ENCODE data around the gene PLPP6. TPM values are rescaled to one million over a fixed set of nuclear protein-coding genes. Genes with fewer than 3 reads are reported as not detected.

Gene PLPP6
- total and polyA plus RNA-seq, 2 of the 13 experiments (the other 11 are each of a cell fraction or from before 2014, with no cell fraction given), result 12.1 to 15.5 TPM

- TF ChIP-seq ZNF354B (CRISPR knock-in tag; IDR thresholded peaks at IDR 0.05) (no peak), SSRP1 (CRISPR knock-in tag; IDR thresholded peaks at IDR 0.05) (no peak), FOSL2 (CRISPR knock-in tag; IDR thresholded peaks at IDR 0.05) (no peak), HOMEZ (CRISPR knock-in tag; IDR thresholded peaks at IDR 0.05; ENCODE audit: low read depth) (no peak), ZNF335 (CRISPR knock-in tag; IDR thresholded peaks at IDR 0.05) (no peak), ZNF589 (CRISPR knock-in tag; conservative IDR thresholded peaks at IDR 0.05) (no peak), MYPOP (CRISPR knock-in tag; IDR thresholded peaks at IDR 0.05) (no peak)
- H3K36me3 ChIP-seq (replicated peaks in 1 of 2; ENCODE audit: control insufficient read depth in 1 of 2, insufficient read depth in 2 of 2, low read length in 2 of 2), result no peaks in the 10 kb centered on the region
- BruUV-seq (replicated peaks), result no TSS peak
- H3K27ac ChIP-seq (ENCODE audit: extremely low read length, insufficient read depth, low read length), result no peak overlapping the region
- H3K4me3 ChIP-seq (replicated peaks in 1 of 3; ENCODE audit: insufficient read depth in 1 of 3, low read depth in 2 of 3, low read length in 3 of 3), result no peak overlapping the region
- ATAC-seq, result no peak
- no peaks in the 10 kb centered on the region for H4K20me1 ChIP-seq (ENCODE audit: insufficient read depth, low read length)
- ChIA-PET CTCF (ENCODE audit: low intra/inter-chr PET ratio, low total read pairs) (no interaction called here), POLR2A (no interaction called here)
- peaks cover 12% of the 10 kb centered on the region for H3K79me2 ChIP-seq (ENCODE audit: insufficient read depth, low read length)
- DNase-seq (ENCODE audit: low spot score), result no peak
- intact Hi-C loops (cut with micrococcal nuclease; ENCODE audit: unreplicated experiment) (no loop called here), in situ Hi-C loops (cut with HindIII; ENCODE audit: extremely low pct_ligation_motif_present, low pct_unique_long_range_greater_than_20kb) (loop anchor here (5.0 kb wide), 1 partner anchor 65 kb away; no protein-coding TSS in a partner anchor)
- FAIRE-seq, result no peak
- H3K9ac ChIP-seq (ENCODE audit: insufficient read depth, low read depth, low read length), result no peak overlapping the region
- H3K9me3 ChIP-seq (ENCODE audit: low read length), result no peaks in the 10 kb centered on the region
- H3K4me1 ChIP-seq (ENCODE audit: insufficient read depth, low read length), result peaks cover 35% of the 10 kb centered on the region
- H3K27me3 ChIP-seq (ENCODE audit: control insufficient read depth in 1 of 2, insufficient read depth in 2 of 2, low read length in 2 of 2), result no peaks in the 10 kb centered on the region
- no peak overlapping the region for H2AFZ ChIP-seq (ENCODE audit: low read length)
- no peak overlapping the region for H3K4me2 ChIP-seq (ENCODE audit: low read depth, low read length)
- WGBS (ENCODE audit: low lambda C conversion rate), result 100% methylated on average over 1 of the region's 1 CpG
These were observed 5.6 kb downstream of the PLPP6 start for GRCh38 chr9:4667681-4668080.

- H3K4me2 ChIP-seq (ENCODE audit: low read depth, low read length), result no peak overlapping the region
- H3K79me2 ChIP-seq (ENCODE audit: insufficient read depth, low read length), result peaks cover 11% of the 10 kb centered on the region
- peaks cover 28% of the 10 kb centered on the region for H3K4me1 ChIP-seq (ENCODE audit: insufficient read depth, low read length)
- in situ Hi-C loops (cut with HindIII; ENCODE audit: extremely low pct_ligation_motif_present, low pct_unique_long_range_greater_than_20kb), result loop anchor here (5.0 kb wide), 1 partner anchor 64 kb away; no protein-coding TSS in a partner anchor
- DNase-seq (ENCODE audit: low spot score), result no peak
- 70% methylated on average over 2 of the region's 2 CpGs for WGBS (ENCODE audit: low lambda C conversion rate)
- intact Hi-C loops (cut with micrococcal nuclease; ENCODE audit: unreplicated experiment), result no loop called here
- POLR2A ChIA-PET, result no interaction called here
- H3K9ac ChIP-seq (ENCODE audit: insufficient read depth, low read depth, low read length), result no peak overlapping the region
- H3K27me3 ChIP-seq (ENCODE audit: control insufficient read depth in 1 of 2, insufficient read depth in 2 of 2, low read length in 2 of 2), result no peaks in the 10 kb centered on the region
- H3K9me3 ChIP-seq (ENCODE audit: low read length), result no peaks in the 10 kb centered on the region
- H3K27ac ChIP-seq (ENCODE audit: extremely low read length, insufficient read depth, low read length), result no peak overlapping the region
- H3K36me3 ChIP-seq (replicated peaks in 1 of 2; ENCODE audit: control insufficient read depth in 1 of 2, insufficient read depth in 2 of 2, low read length in 2 of 2), result no peaks in the 10 kb centered on the region
- CTCF ChIA-PET (ENCODE audit: low intra/inter-chr PET ratio, low total read pairs), result no interaction called here
- no peak overlapping the region for H3K4me3 ChIP-seq (replicated peaks in 1 of 3; ENCODE audit: insufficient read depth in 1 of 3, low read depth in 2 of 3, low read length in 3 of 3)
- no peak for FAIRE-seq
- ATAC-seq, result no peak
- H4K20me1 ChIP-seq (ENCODE audit: insufficient read depth, low read length), result no peaks in the 10 kb centered on the region
- no peak overlapping the region for H2AFZ ChIP-seq (ENCODE audit: low read length)
- no TSS peak for BruUV-seq (replicated peaks)
- TF ChIP-seq ZNF30 (CRISPR knock-in tag; IDR thresholded peaks at IDR 0.05), result no peak
- TF ChIP-seq ARNT2 (CRISPR knock-in tag; IDR thresholded peaks at IDR 0.05; ENCODE audit: low read depth), result no peak
- no peak for TF ChIP-seq ZSCAN29 (CRISPR knock-in tag; conservative IDR thresholded peaks at IDR 0.05)
- TF ChIP-seq CBX5 (CRISPR knock-in tag; IDR thresholded peaks at IDR 0.05; ENCODE audit: borderline replicate concordance), result no peak
- no peak for TF ChIP-seq IKZF1 (IDR thresholded peaks at IDR 0.05)
- TF ChIP-seq GTF3A (CRISPR knock-in tag; conservative IDR thresholded peaks at IDR 0.05), result no peak
- TF ChIP-seq TBL1XR1 (IDR thresholded peaks at IDR 0.05; ENCODE audit: borderline replicate concordance, low read length, partially characterized antibody), result no peak
- TF ChIP-seq, protein P1, sequence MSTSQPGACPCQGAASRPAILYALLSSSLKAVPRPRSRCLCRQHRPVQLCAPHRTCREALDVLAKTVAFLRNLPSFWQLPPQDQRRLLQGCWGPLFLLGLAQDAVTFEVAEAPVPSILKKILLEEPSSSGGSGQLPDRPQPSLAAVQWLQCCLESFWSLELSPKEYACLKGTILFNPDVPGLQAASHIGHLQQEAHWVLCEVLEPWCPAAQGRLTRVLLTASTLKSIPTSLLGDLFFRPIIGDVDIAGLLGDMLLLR (CRISPR knock-in tag; IDR thresholded peaks at IDR 0.05), result no peak
- TF ChIP-seq FOXO1 (CRISPR knock-in tag; IDR thresholded peaks at IDR 0.05), result no peak
- TF ChIP-seq, protein P2, sequence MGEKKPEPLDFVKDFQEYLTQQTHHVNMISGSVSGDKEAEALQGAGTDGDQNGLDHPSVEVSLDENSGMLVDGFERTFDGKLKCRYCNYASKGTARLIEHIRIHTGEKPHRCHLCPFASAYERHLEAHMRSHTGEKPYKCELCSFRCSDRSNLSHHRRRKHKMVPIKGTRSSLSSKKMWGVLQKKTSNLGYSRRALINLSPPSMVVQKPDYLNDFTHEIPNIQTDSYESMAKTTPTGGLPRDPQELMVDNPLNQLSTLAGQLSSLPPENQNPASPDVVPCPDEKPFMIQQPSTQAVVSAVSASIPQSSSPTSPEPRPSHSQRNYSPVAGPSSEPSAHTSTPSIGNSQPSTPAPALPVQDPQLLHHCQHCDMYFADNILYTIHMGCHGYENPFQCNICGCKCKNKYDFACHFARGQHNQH (CRISPR knock-in tag; IDR thresholded peaks at IDR 0.05), result no peak
These were observed 6.5 kb downstream of the PLPP6 start for GRCh38 chr9:4668604-4669003.

All from HepG2 (cell line).